Panc1 (cell line): ENCODE data around the gene GNAS-AS1.
A peak's percentile ranks its signal among the peaks of the same experiment; 100 is the strongest.

Source experiments
- CTCF ChIP-seq: fragments of 450-650 bp; IDR thresholded peaks from 2 replicates; pipeline ENCODE4 v1.5.1; 2017; ENCODE audit warnings: mild to moderate bottlenecking
- POLR2AphosphoS5 ChIP-seq: IDR thresholded peaks from 2 replicates; pipeline ENCODE4 v1.6.1; 2012; ENCODE audit warnings: mild to moderate bottlenecking, low read depth, low read length, moderate library complexity

GRCh38 chr20:58839474-58839874, 11.2 kb downstream of the GNAS-AS1 start:
- TF ChIP-seq CTCF = peak; percentile 85
- TF ChIP-seq POLR2AphosphoS5 = no peak
